ENCODE data around the gene CLDN4. TPM values are rescaled to one million over a fixed set of nuclear protein-coding genes. Genes with fewer than 3 reads are reported as not detected.
A peak's percentile ranks its signal among the peaks of the same experiment; 100 is the strongest.

CLDN4 gene
- polyA plus RNA-seq, 1 donor (not counting 4 experiments of a cell fraction or from before 2014, with no cell fraction given): 7.2 TPM

- TF ChIP-seq EZH2 (IDR thresholded peaks at IDR 0.05; ENCODE audit: low read length): no peak
- no peak for TF ChIP-seq CTCF (optimal IDR thresholded peaks at IDR 0.05 in 1 of 3, IDR thresholded peaks at IDR 0.05 in 1 of 3, conservative IDR thresholded peaks at IDR 0.05 in 1 of 3; ENCODE audit: extremely low read depth in 1 of 3, insufficient read depth in 2 of 3, low read length in 3 of 3)
- peak; percentile 93 for DNase-seq (ENCODE audit: low read depth, low spot score)
Measured at GRCh38 chr7:73851410-73852338, 20.9 kb downstream of the CLDN4 start.

GRCh38 chr7:73852500-73852899 is 21.7 kb downstream of the CLDN4 start:
- peaks cover 47% of the 10 kb centered on the region for H3K4me1 ChIP-seq (ENCODE audit: control insufficient read depth, extremely low read depth, insufficient read depth, low read length)
- H3K79me2 ChIP-seq (ENCODE audit: control insufficient read depth, insufficient read depth, low read length): no peaks in the 10 kb centered on the region
- H3K4me2 ChIP-seq (ENCODE audit: control insufficient read depth, extremely low read depth, insufficient read depth, low read depth, low read length): no peak overlapping the region
- H3K27me3 ChIP-seq (ENCODE audit: control insufficient read depth, extremely low read depth, insufficient read depth, low read length): peaks cover 7% of the 10 kb centered on the region
- dilution Hi-C loops (cut with MboI; ENCODE audit: extremely low pct_ligation_motif_present, low sequenced_read_pairs): loop anchor here (25.0 kb wide), 1 partner anchor 110 kb away; no protein-coding TSS in a partner anchor
- no peaks in the 10 kb centered on the region for H4K20me1 ChIP-seq (ENCODE audit: control insufficient read depth, extremely low read depth, insufficient read depth, low read length)
- no peak overlapping the region for H3K4me3 ChIP-seq (ENCODE audit: control insufficient read depth in 2 of 3, extremely low read depth in 1 of 3, insufficient read depth in 2 of 3, low read depth in 1 of 3, low read length in 3 of 3)
- H2AFZ ChIP-seq (ENCODE audit: control insufficient read depth, low read length): no peak overlapping the region
- TF ChIP-seq CTCF (optimal IDR thresholded peaks at IDR 0.05 in 1 of 3, IDR thresholded peaks at IDR 0.05 in 1 of 3, conservative IDR thresholded peaks at IDR 0.05 in 1 of 3; ENCODE audit: extremely low read depth in 1 of 3, insufficient read depth in 2 of 3, low read length in 3 of 3) (no peak), EZH2 (IDR thresholded peaks at IDR 0.05; ENCODE audit: low read length) (no peak)
- DNase-seq (ENCODE audit: low read depth, low spot score): no peak
- H3K9ac ChIP-seq (ENCODE audit: control insufficient read depth, extremely low read depth, insufficient read depth, low read length): peak overlapping the region; percentile 22
- no peaks in the 10 kb centered on the region for H3K9me1 ChIP-seq (ENCODE audit: control insufficient read depth, extremely low read depth, insufficient read depth, low read length)
- FAIRE-seq: no peak
- H3K36me3 ChIP-seq (ENCODE audit: control insufficient read depth in 2 of 2, extremely low read depth in 1 of 2, insufficient read depth in 2 of 2, low read length in 2 of 2): no peaks in the 10 kb centered on the region
- H3K9me3 ChIP-seq (ENCODE audit: control insufficient read depth, low read depth, low read length): no peaks in the 10 kb centered on the region
- H3K27ac ChIP-seq (ENCODE audit: control insufficient read depth, insufficient read depth, low read length): peak overlapping the region; percentile 37

More at GRCh38 chr7:73851410-73852338, 20.9 kb downstream of the CLDN4 start:
- H2AFZ ChIP-seq (ENCODE audit: control insufficient read depth, low read length): no peak overlapping the region
- peak overlapping the region in 1 of 3 experiments; percentile 4 for H3K4me3 ChIP-seq (ENCODE audit: control insufficient read depth in 2 of 3, extremely low read depth in 1 of 3, insufficient read depth in 2 of 3, low read depth in 1 of 3, low read length in 3 of 3)
- peak overlapping the region; percentile 98 for H3K27ac ChIP-seq (ENCODE audit: control insufficient read depth, insufficient read depth, low read length)
- no peaks in the 10 kb centered on the region for H4K20me1 ChIP-seq (ENCODE audit: control insufficient read depth, extremely low read depth, insufficient read depth, low read length)
- dilution Hi-C loops (cut with MboI; ENCODE audit: extremely low pct_ligation_motif_present, low sequenced_read_pairs): loop anchor here (25.0 kb wide), 1 partner anchor 111 kb away; no protein-coding TSS in a partner anchor
- peak overlapping the region; percentile 88 for H3K9ac ChIP-seq (ENCODE audit: control insufficient read depth, extremely low read depth, insufficient read depth, low read length)
- peaks cover 48% of the 10 kb centered on the region for H3K4me1 ChIP-seq (ENCODE audit: control insufficient read depth, extremely low read depth, insufficient read depth, low read length)
- no peaks in the 10 kb centered on the region for H3K36me3 ChIP-seq (ENCODE audit: control insufficient read depth in 2 of 2, extremely low read depth in 1 of 2, insufficient read depth in 2 of 2, low read length in 2 of 2)
- no peaks in the 10 kb centered on the region for H3K9me1 ChIP-seq (ENCODE audit: control insufficient read depth, extremely low read depth, insufficient read depth, low read length)
- peak; percentile 86 for FAIRE-seq
- H3K9me3 ChIP-seq (ENCODE audit: control insufficient read depth, low read depth, low read length): no peaks in the 10 kb centered on the region
- peaks cover 1% of the 10 kb centered on the region for H3K27me3 ChIP-seq (ENCODE audit: control insufficient read depth, extremely low read depth, insufficient read depth, low read length)
- no peaks in the 10 kb centered on the region for H3K79me2 ChIP-seq (ENCODE audit: control insufficient read depth, insufficient read depth, low read length)
- peak overlapping the region; percentile 67 for H3K4me2 ChIP-seq (ENCODE audit: control insufficient read depth, extremely low read depth, insufficient read depth, low read depth, low read length)
